Neural cell (in vitro differentiated cells): ENCODE measurements around the gene RAVER2. TPM values are rescaled to one million over a fixed set of nuclear protein-coding genes. Genes with fewer than 3 reads are reported as not detected.

Experiments used
- H2AFZ ChIP-seq: fragments of 200-600, 300-800 bp; sonication (generic), shearing (Covaris generic); 2 replicates; pipeline ENCODE4 v1.6.0; 2014; ENCODE audit warnings: low read depth, mild to moderate bottlenecking, antibody characterized with exemption, low read length, moderate library complexity
- H3F3A ChIP-seq: fragments of 200-600 bp; shearing (Covaris generic); 2 replicates; pipeline ENCODE4 v1.6.1; 2016; ENCODE audit warnings: mild to moderate bottlenecking, moderate library complexity, mixed read lengths, antibody characterized with exemption, low read length; ENCODE audit not compliant: insufficient read depth, poor library complexity, severe bottlenecking
- H3K27ac ChIP-seq: fragments of 200-600, 300-800 bp; sonication (generic), shearing (Covaris generic); 2 replicates; pipeline ENCODE4 v1.5.1; 2014; ENCODE audit warnings: mild to moderate bottlenecking, low read length, moderate library complexity
- H3K27me3 ChIP-seq: fragments of 300-800, 200-600 bp; sonication (generic), shearing (Covaris generic); 2 replicates; pipeline ENCODE4 v1.6.0; 2014; ENCODE audit warnings: mild to moderate bottlenecking, low read depth, low read length, moderate library complexity; ENCODE audit not compliant: insufficient read depth
- H3K36me3 ChIP-seq: fragments of 300-800, 200-600 bp; sonication (generic), shearing (Covaris generic); 2 replicates; pipeline ENCODE4 v1.5.1; 2014; ENCODE audit warnings: mild to moderate bottlenecking, antibody characterized with exemption, low read length, moderate library complexity; ENCODE audit not compliant: insufficient read depth
- H3K4me2 ChIP-seq: fragments of 300-800, 200-600 bp; sonication (generic), shearing (Covaris generic); 2 replicates; pipeline ENCODE4 v1.6.0; 2014; ENCODE audit warnings: mild to moderate bottlenecking, low read length
- H3K4me3 ChIP-seq: fragments of 300-800, 200-600 bp; sonication (generic), shearing (Covaris generic); 2 replicates; pipeline ENCODE4 v1.5.1; 2014; ENCODE audit warnings: mild to moderate bottlenecking, low read length, moderate library complexity
- H3K79me2 ChIP-seq: fragments of 200-600 bp; shearing (Covaris generic); replicated peaks from 2 replicates; pipeline ENCODE4 v1.6.0; 2014; ENCODE audit warnings: mild to moderate bottlenecking, low read length, moderate library complexity; ENCODE audit not compliant: insufficient read depth
- H3K9ac ChIP-seq: fragments of 300-800, 200-600 bp; sonication (generic), shearing (Covaris generic); 2 replicates; pipeline ENCODE4 v1.6.1; 2016; ENCODE audit warnings: mild to moderate bottlenecking, low read length, mixed read lengths
- H3K9me2 ChIP-seq: fragments of 200-600 bp; shearing (Covaris generic); 2 replicates; pipeline ENCODE4 v1.6.1; 2016; ENCODE audit warnings: mild to moderate bottlenecking, low read length, mixed read lengths; ENCODE audit not compliant: insufficient read depth
- H3K9me3 ChIP-seq: fragments of 200-600, 300-800 bp; sonication (generic), shearing (Covaris generic); 2 replicates; pipeline ENCODE4 v1.6.1; 2016; ENCODE audit warnings: mild to moderate bottlenecking, mixed run types, low read length, moderate library complexity, mixed read lengths
- H4K20me1 ChIP-seq: fragments of 200-600 bp; shearing (Covaris generic); 2 replicates; pipeline ENCODE4 v1.6.1; 2016; ENCODE audit warnings: mild to moderate bottlenecking, mixed run types; ENCODE audit not compliant: insufficient read depth
- EP300 ChIP-seq: fragments of 450-650 bp; conservative IDR thresholded peaks from 2 replicates; pipeline ENCODE4 v1.6.1; 2014; ENCODE audit warnings: antibody characterized with exemption, mild to moderate bottlenecking, moderate library complexity; ENCODE audit not compliant: poor library complexity, severe bottlenecking
- EZH2 ChIP-seq: fragments of 200-600, 300-800 bp; shearing (Covaris generic), sonication (generic); IDR thresholded peaks from 2 replicates; pipeline ENCODE4 v1.6.1; 2014; ENCODE audit warnings: antibody characterized with exemption, low read length, borderline replicate concordance, mild to moderate bottlenecking; ENCODE audit not compliant: insufficient read depth, poor library complexity, severe bottlenecking
- MXI1 ChIP-seq: fragments of 450-650 bp; conservative IDR thresholded peaks from 2 replicates; pipeline ENCODE4 v1.6.1; 2014; ENCODE audit warnings: antibody characterized with exemption, mild to moderate bottlenecking; ENCODE audit not compliant: poor library complexity, severe bottlenecking
- POLR2AphosphoS5 ChIP-seq: IDR thresholded peaks from 2 replicates; pipeline ENCODE4 v1.6.1; 2012
- RAD21 ChIP-seq: fragments of 450-650 bp; conservative IDR thresholded peaks from 2 replicates; pipeline ENCODE4 v1.6.1; 2014; ENCODE audit warnings: antibody characterized with exemption, mild to moderate bottlenecking, moderate library complexity
- SMC3 ChIP-seq: fragments of 450-650 bp; conservative IDR thresholded peaks from 2 replicates; pipeline ENCODE4 v1.6.1; 2014; ENCODE audit warnings: antibody characterized with exemption, mild to moderate bottlenecking, moderate library complexity; ENCODE audit not compliant: poor library complexity
- TAF1 ChIP-seq: IDR thresholded peaks from 2 replicates; pipeline ENCODE4 v1.6.1; 2012; ENCODE audit warnings: low read depth
- polyA plus RNA-seq: library from polyadenylated mRNA; depleted of rRNA; stranded (reverse); fragments of >200 nt; gene quantifications from 2 replicates; pipeline ENCODE4 v1.2.3, GENCODE V29; 2014
- TF ChIP-seq, protein P1 (sequence below): IDR thresholded peaks from 2 replicates; pipeline ENCODE4 v1.6.1; 2012; ENCODE audit warnings: borderline replicate concordance
- TF ChIP-seq, protein P2 (sequence below): fragments of 450-650 bp; IDR thresholded peaks from 2 replicates; pipeline ENCODE4 v1.5.1; 2014; ENCODE audit warnings: antibody characterized with exemption, mild to moderate bottlenecking, moderate library complexity; ENCODE audit not compliant: poor library complexity, severe bottlenecking

RAVER2 gene
- polyA plus RNA-seq, 1 donor from 2014 or later = 8.1 TPM

GRCh38 chr1:64748706-64749105 is 3.8 kb downstream of the RAVER2 start:
- no peak overlapping the region for H2AFZ ChIP-seq
- H3K4me2 ChIP-seq = no peak overlapping the region
- H3F3A ChIP-seq = no peaks in the 10 kb centered on the region
- no peak overlapping the region for H3K27ac ChIP-seq
- no peaks in the 10 kb centered on the region for H3K27me3 ChIP-seq
- no peak overlapping the region for H3K9ac ChIP-seq
- H3K9me2 ChIP-seq = no peaks in the 10 kb centered on the region
- TF ChIP-seq RAD21 (no peak), SMC3 (no peak), TAF1 (no peak), EP300 (no peak), MXI1 (no peak), POLR2AphosphoS5 (no peak), EZH2 (no peak)
- TF ChIP-seq, protein P1, sequence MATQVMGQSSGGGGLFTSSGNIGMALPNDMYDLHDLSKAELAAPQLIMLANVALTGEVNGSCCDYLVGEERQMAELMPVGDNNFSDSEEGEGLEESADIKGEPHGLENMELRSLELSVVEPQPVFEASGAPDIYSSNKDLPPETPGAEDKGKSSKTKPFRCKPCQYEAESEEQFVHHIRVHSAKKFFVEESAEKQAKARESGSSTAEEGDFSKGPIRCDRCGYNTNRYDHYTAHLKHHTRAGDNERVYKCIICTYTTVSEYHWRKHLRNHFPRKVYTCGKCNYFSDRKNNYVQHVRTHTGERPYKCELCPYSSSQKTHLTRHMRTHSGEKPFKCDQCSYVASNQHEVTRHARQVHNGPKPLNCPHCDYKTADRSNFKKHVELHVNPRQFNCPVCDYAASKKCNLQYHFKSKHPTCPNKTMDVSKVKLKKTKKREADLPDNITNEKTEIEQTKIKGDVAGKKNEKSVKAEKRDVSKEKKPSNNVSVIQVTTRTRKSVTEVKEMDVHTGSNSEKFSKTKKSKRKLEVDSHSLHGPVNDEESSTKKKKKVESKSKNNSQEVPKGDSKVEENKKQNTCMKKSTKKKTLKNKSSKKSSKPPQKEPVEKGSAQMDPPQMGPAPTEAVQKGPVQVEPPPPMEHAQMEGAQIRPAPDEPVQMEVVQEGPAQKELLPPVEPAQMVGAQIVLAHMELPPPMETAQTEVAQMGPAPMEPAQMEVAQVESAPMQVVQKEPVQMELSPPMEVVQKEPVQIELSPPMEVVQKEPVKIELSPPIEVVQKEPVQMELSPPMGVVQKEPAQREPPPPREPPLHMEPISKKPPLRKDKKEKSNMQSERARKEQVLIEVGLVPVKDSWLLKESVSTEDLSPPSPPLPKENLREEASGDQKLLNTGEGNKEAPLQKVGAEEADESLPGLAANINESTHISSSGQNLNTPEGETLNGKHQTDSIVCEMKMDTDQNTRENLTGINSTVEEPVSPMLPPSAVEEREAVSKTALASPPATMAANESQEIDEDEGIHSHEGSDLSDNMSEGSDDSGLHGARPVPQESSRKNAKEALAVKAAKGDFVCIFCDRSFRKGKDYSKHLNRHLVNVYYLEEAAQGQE = no peak
- TF ChIP-seq, protein P2, sequence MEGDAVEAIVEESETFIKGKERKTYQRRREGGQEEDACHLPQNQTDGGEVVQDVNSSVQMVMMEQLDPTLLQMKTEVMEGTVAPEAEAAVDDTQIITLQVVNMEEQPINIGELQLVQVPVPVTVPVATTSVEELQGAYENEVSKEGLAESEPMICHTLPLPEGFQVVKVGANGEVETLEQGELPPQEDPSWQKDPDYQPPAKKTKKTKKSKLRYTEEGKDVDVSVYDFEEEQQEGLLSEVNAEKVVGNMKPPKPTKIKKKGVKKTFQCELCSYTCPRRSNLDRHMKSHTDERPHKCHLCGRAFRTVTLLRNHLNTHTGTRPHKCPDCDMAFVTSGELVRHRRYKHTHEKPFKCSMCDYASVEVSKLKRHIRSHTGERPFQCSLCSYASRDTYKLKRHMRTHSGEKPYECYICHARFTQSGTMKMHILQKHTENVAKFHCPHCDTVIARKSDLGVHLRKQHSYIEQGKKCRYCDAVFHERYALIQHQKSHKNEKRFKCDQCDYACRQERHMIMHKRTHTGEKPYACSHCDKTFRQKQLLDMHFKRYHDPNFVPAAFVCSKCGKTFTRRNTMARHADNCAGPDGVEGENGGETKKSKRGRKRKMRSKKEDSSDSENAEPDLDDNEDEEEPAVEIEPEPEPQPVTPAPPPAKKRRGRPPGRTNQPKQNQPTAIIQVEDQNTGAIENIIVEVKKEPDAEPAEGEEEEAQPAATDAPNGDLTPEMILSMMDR = no peak
- no peaks in the 10 kb centered on the region for H4K20me1 ChIP-seq
- H3K9me3 ChIP-seq = no peaks in the 10 kb centered on the region
- H3K36me3 ChIP-seq = no peaks in the 10 kb centered on the region
- no peak overlapping the region for H3K4me3 ChIP-seq
- H3K79me2 ChIP-seq = no peaks in the 10 kb centered on the region

DNA sequence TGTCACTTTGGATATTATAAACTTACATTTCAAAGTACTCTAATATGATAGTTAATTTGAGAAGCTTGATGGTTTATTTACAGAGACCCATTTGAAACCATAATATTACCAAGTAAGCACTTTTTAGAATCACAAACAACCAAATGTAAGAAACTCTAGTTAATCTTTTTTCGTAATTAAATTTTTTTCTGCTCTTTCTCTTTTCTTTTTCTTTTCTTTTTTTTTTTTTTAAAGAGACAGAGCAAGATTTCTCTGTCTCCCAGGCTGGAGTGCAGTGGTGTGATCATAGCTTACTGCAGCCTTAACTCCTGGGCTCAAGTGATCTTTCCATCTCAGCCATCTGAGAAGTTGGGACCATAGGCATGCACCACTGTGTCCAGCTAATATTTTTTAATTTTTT is 5.2 kb downstream of the RAVER2 start:
- H3K9ac ChIP-seq = no peak overlapping the region
- no peaks in the 10 kb centered on the region for H3K79me2 ChIP-seq
- H3K27me3 ChIP-seq = no peaks in the 10 kb centered on the region
- H3K27ac ChIP-seq = no peak overlapping the region
- H3K4me2 ChIP-seq = no peak overlapping the region
- no peak overlapping the region for H3K4me3 ChIP-seq
- no peaks in the 10 kb centered on the region for H3K9me3 ChIP-seq
- no peaks in the 10 kb centered on the region for H3K9me2 ChIP-seq
- H3F3A ChIP-seq = no peaks in the 10 kb centered on the region
- H4K20me1 ChIP-seq = no peaks in the 10 kb centered on the region
- H2AFZ ChIP-seq = no peak overlapping the region
- no peaks in the 10 kb centered on the region for H3K36me3 ChIP-seq
- TF ChIP-seq EP300 (no peak), TAF1 (no peak), SMC3 (no peak), POLR2AphosphoS5 (no peak), MXI1 (no peak), RAD21 (no peak), EZH2 (no peak)
- TF ChIP-seq, protein P2 = no peak
- TF ChIP-seq, protein P1 = no peak
